HEK293T (cell line): ENCODE results near the gene CYRIA.

Experiments
- CTCF ChIA-PET: fragments of 350-600 bp; formaldehyde crosslinking; extraction: SDS; loops from one replicate; lab custom pipeline; 2021; ENCODE audit warnings: antibody characterized with exemption, inconsistent platforms; lab: Yijun Ruan, JAX
- POLR2A ChIA-PET: fragments of 350-600 bp; formaldehyde crosslinking; extraction: SDS; loops from one replicate; lab custom pipeline; 2020; ENCODE audit warnings: antibody characterized with exemption, inconsistent platforms; lab: Yijun Ruan, JAX
- DNase-seq: peaks from one replicate; pipeline ENCODE4 v3.0.0; 2012; ENCODE audit warnings: mixed read lengths; ENCODE audit errors: extremely low spot score
- ARNT ChIP-seq: fragments of 450-650 bp; IDR thresholded peaks from 2 replicates; pipeline ENCODE4 v1.6.1; 2017; ENCODE audit warnings: mild to moderate bottlenecking
- BHLHE40 ChIP-seq: fragments of 450-650 bp; IDR thresholded peaks from 2 replicates; pipeline ENCODE4 v1.6.1; 2016; ENCODE audit warnings: mild to moderate bottlenecking, moderate library complexity, borderline replicate concordance
- CTBP1 ChIP-seq: fragments of 450-650 bp; IDR thresholded peaks from 2 replicates; pipeline ENCODE4 v1.6.1; 2016; ENCODE audit warnings: borderline replicate concordance
- ELF4 ChIP-seq: fragments of 450-650 bp; IDR thresholded peaks from 2 replicates; pipeline ENCODE4 v1.6.1; 2017; ENCODE audit warnings: antibody characterized with exemption
- FOXA1 ChIP-seq: fragments of 450-650 bp; IDR thresholded peaks from 2 replicates; pipeline ENCODE4 v1.6.1; 2016; ENCODE audit warnings: mild to moderate bottlenecking
- FOXK2 ChIP-seq: fragments of 450-650 bp; IDR thresholded peaks from 2 replicates; pipeline ENCODE4 v1.6.1; 2016; ENCODE audit warnings: mild to moderate bottlenecking
- FOXM1 ChIP-seq: fragments of 450-650 bp; IDR thresholded peaks from 2 replicates; pipeline ENCODE4 v1.6.1; 2017; ENCODE audit warnings: mild to moderate bottlenecking, borderline replicate concordance
- HDGF ChIP-seq: fragments of 450-650 bp; IDR thresholded peaks from 2 replicates; pipeline ENCODE4 v1.6.1; 2017; ENCODE audit warnings: antibody characterized with exemption, borderline replicate concordance
- L3MBTL2 ChIP-seq: fragments of 450-650 bp; conservative IDR thresholded peaks from 2 replicates; pipeline ENCODE4 v1.6.1; 2016; ENCODE audit warnings: mild to moderate bottlenecking
- LEF1 ChIP-seq: fragments of 450-650 bp; IDR thresholded peaks from 2 replicates; pipeline ENCODE4 v1.6.1; 2017; ENCODE audit warnings: mild to moderate bottlenecking, borderline replicate concordance
- NFRKB ChIP-seq: fragments of 450-650 bp; IDR thresholded peaks from 2 replicates; pipeline ENCODE4 v1.6.1; 2016; ENCODE audit warnings: mild to moderate bottlenecking, moderate library complexity
- SP1 ChIP-seq: fragments of 450-650 bp; IDR thresholded peaks from 2 replicates; pipeline ENCODE4 v1.6.1; 2017
- SUZ12 ChIP-seq: fragments of 450-650 bp; IDR thresholded peaks from 2 replicates; pipeline ENCODE4 v1.6.1; 2016; ENCODE audit warnings: mild to moderate bottlenecking
- TARDBP ChIP-seq: fragments of 450-650 bp; IDR thresholded peaks from 2 replicates; pipeline ENCODE4 v1.6.1; 2016
- ZNF384 ChIP-seq: fragments of 450-650 bp; IDR thresholded peaks from 2 replicates; pipeline ENCODE4 v1.6.1; 2016
- TF ChIP-seq, protein P1 (sequence below): fragments of 450-650 bp; IDR thresholded peaks from 2 replicates; pipeline ENCODE4 v1.6.1; 2016

CYRIA gene

DNA sequence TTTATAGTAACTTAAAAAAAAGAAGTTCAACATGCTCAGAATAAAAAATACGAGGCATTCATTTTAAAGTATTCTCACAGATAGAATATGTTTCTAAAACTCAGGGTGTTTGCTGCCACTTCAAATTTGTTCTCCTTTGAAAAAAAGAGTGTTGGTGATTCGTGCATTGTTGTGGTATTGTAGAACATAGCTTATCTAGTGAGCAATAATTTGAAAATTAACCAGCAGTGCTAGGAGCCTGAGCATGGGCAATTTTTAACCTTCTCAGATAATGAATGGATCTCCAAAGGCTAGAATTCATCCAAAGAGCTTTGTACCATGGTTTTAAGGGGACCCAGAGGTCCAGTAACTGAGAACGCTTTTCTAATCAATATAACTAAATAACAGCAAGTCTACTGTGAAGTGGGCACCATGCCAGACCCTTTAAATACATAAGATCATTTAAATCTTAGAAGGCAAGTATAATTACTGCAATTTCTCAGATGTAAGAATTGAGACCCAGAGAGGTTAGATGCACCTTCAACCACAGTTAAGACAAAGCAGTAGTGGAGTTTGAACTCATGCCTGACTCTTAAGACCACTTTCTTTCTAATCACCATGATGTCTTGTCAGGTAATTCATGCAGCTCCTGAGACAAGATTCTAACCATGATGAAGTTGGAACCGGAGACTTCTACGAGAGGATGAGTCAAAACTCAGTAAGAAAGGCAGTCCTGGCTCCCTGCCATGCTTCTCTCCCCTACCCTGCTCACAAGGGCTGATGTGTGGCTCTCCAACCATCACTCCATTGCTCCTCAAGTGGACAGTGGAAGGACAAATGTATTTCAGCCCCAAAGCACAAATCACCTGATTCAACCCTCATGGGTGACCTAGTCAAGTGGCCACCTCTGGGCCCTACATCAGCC, 3.4 kb downstream of the CYRIA start:
- TF ChIP-seq SUZ12: no peak
- no peak for TF ChIP-seq FOXK2
- no peak for TF ChIP-seq ARNT
- TF ChIP-seq BHLHE40: no peak
- no peak for TF ChIP-seq ZNF384
- CTCF ChIA-PET: no interaction called here
- POLR2A ChIA-PET: no interaction called here
- DNase-seq: no peak

- DNase-seq: no peak
- POLR2A ChIA-PET: no interaction called here
- CTCF ChIA-PET: no interaction called here
- TF ChIP-seq SUZ12: no peak
- no peak for TF ChIP-seq LEF1
- no peak for TF ChIP-seq FOXK2
- TF ChIP-seq TARDBP: no peak
- no peak for TF ChIP-seq ARNT
- no peak for TF ChIP-seq FOXM1
- TF ChIP-seq, protein P1, sequence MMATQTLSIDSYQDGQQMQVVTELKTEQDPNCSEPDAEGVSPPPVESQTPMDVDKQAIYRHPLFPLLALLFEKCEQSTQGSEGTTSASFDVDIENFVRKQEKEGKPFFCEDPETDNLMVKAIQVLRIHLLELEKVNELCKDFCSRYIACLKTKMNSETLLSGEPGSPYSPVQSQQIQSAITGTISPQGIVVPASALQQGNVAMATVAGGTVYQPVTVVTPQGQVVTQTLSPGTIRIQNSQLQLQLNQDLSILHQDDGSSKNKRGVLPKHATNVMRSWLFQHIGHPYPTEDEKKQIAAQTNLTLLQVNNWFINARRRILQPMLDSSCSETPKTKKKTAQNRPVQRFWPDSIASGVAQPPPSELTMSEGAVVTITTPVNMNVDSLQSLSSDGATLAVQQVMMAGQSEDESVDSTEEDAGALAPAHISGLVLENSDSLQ: no peak
- TF ChIP-seq SP1: no peak
- TF ChIP-seq CTBP1: no peak
- no peak for TF ChIP-seq ELF4
These were observed 4.1 kb downstream of the CYRIA start for GRCh38 chr2:16661526-16661925.

DNA sequence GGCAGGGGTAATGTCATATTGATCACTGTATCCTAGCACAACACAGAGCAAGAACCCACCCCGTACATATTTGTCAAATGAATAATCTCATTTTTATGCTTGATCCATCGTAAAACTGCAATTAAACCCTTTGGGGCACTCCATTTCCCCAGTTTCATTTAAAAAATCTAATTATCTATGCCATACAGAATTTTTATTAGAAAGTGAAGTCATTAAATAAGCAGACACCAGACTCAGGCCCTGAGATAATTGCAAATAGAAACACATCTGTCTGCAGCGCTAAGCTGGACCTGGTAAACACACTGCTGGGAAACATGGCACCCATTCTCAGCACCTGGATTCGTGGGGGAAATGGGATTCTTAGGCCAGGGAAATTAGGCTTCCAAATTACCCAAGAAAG, 5.1 kb downstream of the CYRIA start:
- TF ChIP-seq NFRKB: no peak
- no peak for TF ChIP-seq HDGF
- TF ChIP-seq SP1: no peak
- TF ChIP-seq ZNF384: no peak
- TF ChIP-seq FOXM1: no peak
- no peak for TF ChIP-seq TARDBP
- TF ChIP-seq CTBP1: no peak
- no peak for TF ChIP-seq L3MBTL2
- no peak for TF ChIP-seq FOXK2
- TF ChIP-seq LEF1: no peak
- TF ChIP-seq SUZ12: no peak

GRCh38 chr2:16660114-16660513, 5.5 kb downstream of the CYRIA start:
- ChIA-PET CTCF (interaction anchor here (1.2 kb wide), 1 partner anchor 16 kb away, joined by 3 read pairs; no protein-coding TSS in a partner anchor), POLR2A (no interaction called here)
- TF ChIP-seq TARDBP (no peak), ZNF384 (no peak), FOXM1 (no peak), BHLHE40 (no peak), LEF1 (no peak), CTBP1 (no peak), FOXA1 (no peak), SUZ12 (no peak), ELF4 (no peak), HDGF (no peak), ARNT (no peak), FOXK2 (no peak), NFRKB (no peak), L3MBTL2 (no peak), SP1 (no peak)
- TF ChIP-seq, protein P1: no peak
- no peak for DNase-seq

More for the DNA sequence above, 5.1 kb downstream of the CYRIA start:
- POLR2A ChIA-PET: no interaction called here
- no peak for DNase-seq
- CTCF ChIA-PET: no interaction called here

GRCh38 chr2:16658076-16658739, 7.4 kb downstream of the CYRIA start:
- ChIA-PET CTCF (interaction anchor here (0.7 kb wide), 1 partner anchor 717 kb away, joined by 3 read pairs; no protein-coding TSS in a partner anchor), POLR2A (no interaction called here)

DNA sequence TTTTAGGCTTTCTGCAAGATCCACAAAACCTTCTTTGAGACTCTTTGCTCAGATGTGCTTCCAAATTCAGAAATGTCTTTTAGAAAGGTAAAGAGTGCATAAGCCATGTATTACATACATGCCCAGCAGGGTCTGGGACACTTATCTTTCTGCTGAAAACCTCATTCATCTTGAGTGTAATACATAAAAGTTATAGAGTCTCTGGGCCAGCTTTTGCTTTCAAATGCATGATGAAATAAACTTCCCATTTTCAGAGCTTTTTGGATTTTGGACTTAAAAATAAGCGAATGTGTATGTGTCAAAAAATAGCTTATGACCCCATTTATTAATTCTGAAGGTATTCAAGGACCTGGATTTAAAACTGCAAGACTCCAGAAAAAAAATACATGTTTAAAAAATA, 8.0 kb downstream of the CYRIA start:
- ChIA-PET CTCF (no interaction called here), POLR2A (no interaction called here)
- DNase-seq: no peak
- TF ChIP-seq FOXA1 (no peak), SUZ12 (no peak), ELF4 (no peak), BHLHE40 (no peak), FOXM1 (no peak), SP1 (no peak)
- TF ChIP-seq, protein P1: no peak

More at GRCh38 chr2:16658076-16658739, 7.4 kb downstream of the CYRIA start:
- TF ChIP-seq FOXK2 (no peak), BHLHE40 (no peak), L3MBTL2 (no peak), CTBP1 (no peak), SUZ12 (no peak), ARNT (no peak), HDGF (no peak), SP1 (no peak), TARDBP (no peak)
- DNase-seq: no peak
